ENCODE measurements around the gene MED13.
A peak's percentile ranks its signal among the peaks of the same experiment; 100 is the strongest.

The MED13 gene

DNA sequence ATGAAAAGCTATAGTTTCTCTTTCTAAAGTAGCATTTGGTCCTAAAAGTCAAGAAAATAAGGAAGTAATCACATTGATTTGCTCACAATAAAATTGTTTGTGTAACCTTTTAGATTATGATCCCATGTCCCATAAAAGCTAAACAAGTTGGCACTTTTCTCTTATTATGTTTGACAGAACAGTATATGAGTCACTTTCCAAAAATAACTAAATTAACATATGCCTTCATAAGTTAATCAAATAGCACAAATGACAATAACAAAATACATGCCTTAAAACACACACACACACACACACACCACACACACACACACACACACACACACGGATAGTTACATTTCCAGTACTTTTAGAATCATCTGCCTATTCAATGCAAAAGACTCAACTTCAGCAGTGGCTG, 2.8 kb downstream of the MED13 start:
- Histone ChIP-seq H3K27me3 (no peaks in the 10 kb centered on the region), H3K27ac (no peak overlapping the region), H3K4me3 (ENCODE audit: low read depth in 1 of 2, low read length in 1 of 2) (no peak overlapping the region), H3K4me1 (ENCODE audit: control insufficient read depth in 1 of 2, insufficient read depth in 1 of 2, low read depth in 1 of 2, low read length in 1 of 2) (peaks cover 27 to 28% of the 10 kb centered on the region in 2 experiments), H3K9me3 (no peaks in the 10 kb centered on the region), H3K36me3 (peaks cover 44% of the 10 kb centered on the region)
- no peak for TF ChIP-seq CTCF (IDR thresholded peaks at IDR 0.05)

DNA sequence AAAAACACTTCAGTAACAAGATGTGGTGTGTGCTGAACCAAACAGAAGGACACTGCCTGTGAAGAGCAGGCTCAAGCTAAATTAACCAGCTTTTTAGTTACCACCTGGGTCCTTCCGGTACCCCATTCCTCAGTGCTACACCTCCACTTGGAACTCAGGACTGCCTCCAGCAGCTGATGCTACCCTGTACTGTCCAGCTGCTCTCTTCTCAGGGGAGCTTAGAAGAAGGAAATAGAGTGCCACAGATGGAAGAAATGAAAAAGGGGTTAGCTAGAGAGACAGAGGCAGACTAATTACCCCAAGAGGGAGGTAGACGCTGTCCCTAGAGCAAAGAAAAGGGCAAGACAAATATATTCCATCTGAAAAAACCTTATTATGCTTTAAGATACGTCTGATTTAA, 5.7 kb downstream of the MED13 start:
- TF ChIP-seq CTCF (IDR thresholded peaks at IDR 0.05) = no peak

DNA sequence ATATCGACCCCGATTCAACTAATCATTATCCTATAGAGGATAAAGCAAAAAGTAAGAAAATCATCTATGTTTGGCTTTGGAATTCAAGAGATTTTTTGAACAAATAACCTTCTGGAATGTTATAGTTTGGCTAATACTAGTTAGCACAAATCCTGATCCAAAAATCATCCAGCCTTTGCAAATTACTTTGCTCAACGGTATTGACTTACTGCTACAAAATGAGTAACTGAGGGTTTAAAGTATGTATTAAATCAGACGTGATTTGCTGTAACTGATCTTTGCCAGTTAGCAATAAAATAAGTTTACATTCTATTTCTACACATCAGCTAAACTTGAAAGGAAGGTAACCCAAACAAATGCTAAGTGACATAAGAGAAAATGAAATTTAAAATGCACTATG, 6.5 kb downstream of the MED13 start:
- no peaks in the 10 kb centered on the region for H3K9me3 ChIP-seq
- H3K27ac ChIP-seq = no peak overlapping the region
- no peak for TF ChIP-seq CTCF (IDR thresholded peaks at IDR 0.05)
- peaks cover 68% of the 10 kb centered on the region for H3K36me3 ChIP-seq
- peaks cover 14 to 16% of the 10 kb centered on the region in 2 experiments for H3K4me1 ChIP-seq (ENCODE audit: control insufficient read depth in 1 of 2, insufficient read depth in 1 of 2, low read depth in 1 of 2, low read length in 1 of 2)
- no peaks in the 10 kb centered on the region for H3K27me3 ChIP-seq
- no peak overlapping the region for H3K4me3 ChIP-seq (ENCODE audit: low read depth in 1 of 2, low read length in 1 of 2)

More for the DNA sequence above, 5.7 kb downstream of the MED13 start:
- Histone ChIP-seq H3K4me1 (ENCODE audit: control insufficient read depth in 1 of 2, insufficient read depth in 1 of 2, low read depth in 1 of 2, low read length in 1 of 2) (peaks cover 22 to 23% of the 10 kb centered on the region in 2 experiments), H3K27ac (peak overlapping the region; percentile 22), H3K27me3 (no peaks in the 10 kb centered on the region), H3K36me3 (peaks cover 63% of the 10 kb centered on the region), H3K9me3 (no peaks in the 10 kb centered on the region), H3K4me3 (ENCODE audit: low read depth in 1 of 2, low read length in 1 of 2) (no peak overlapping the region)

DNA sequence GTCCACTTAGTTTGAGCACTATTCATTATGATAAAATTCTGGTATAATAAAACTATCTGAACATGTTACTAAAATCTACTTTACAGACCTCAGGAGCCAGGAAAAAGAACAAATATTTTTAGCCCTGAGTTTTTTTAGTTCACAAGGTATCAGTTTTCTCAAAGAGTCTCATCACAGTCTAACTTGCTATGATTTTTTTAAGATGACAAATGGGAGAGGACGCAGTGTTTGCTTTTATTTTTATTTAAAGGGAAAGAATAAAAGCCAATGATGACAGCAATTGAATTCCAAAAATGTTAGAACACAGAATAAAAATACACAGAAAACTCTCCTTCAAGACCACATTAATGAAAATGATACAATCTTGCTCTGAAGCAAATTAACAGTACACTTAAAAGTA, 7.4 kb downstream of the MED13 start:
- Histone ChIP-seq H3K4me3 (ENCODE audit: low read depth in 1 of 2, low read length in 1 of 2) (no peak overlapping the region), H3K27ac (no peak overlapping the region), H3K27me3 (no peaks in the 10 kb centered on the region), H3K9me3 (no peaks in the 10 kb centered on the region), H3K36me3 (peaks cover 64% of the 10 kb centered on the region), H3K4me1 (ENCODE audit: control insufficient read depth in 1 of 2, insufficient read depth in 1 of 2, low read depth in 1 of 2, low read length in 1 of 2) (peaks cover 4 to 7% of the 10 kb centered on the region in 2 experiments)
- TF ChIP-seq CTCF (IDR thresholded peaks at IDR 0.05) = no peak

GRCh38 chr17:62052765-62053338, 12.2 kb downstream of the MED13 start:
- no peaks in the 10 kb centered on the region for H3K4me1 ChIP-seq (ENCODE audit: control insufficient read depth in 1 of 2, insufficient read depth in 1 of 2, low read depth in 1 of 2, low read length in 1 of 2)
- H3K4me3 ChIP-seq (ENCODE audit: low read depth in 1 of 2, low read length in 1 of 2) = no peak overlapping the region
- H3K36me3 ChIP-seq = peaks cover 69% of the 10 kb centered on the region
- H3K27ac ChIP-seq = no peak overlapping the region
- no peaks in the 10 kb centered on the region for H3K9me3 ChIP-seq
- TF ChIP-seq CTCF (IDR thresholded peaks at IDR 0.05) = no peak
- H3K27me3 ChIP-seq = no peaks in the 10 kb centered on the region

All from neutrophil (primary cell).